Adrenal gland (tissue), 12 donors: ENCODE results near the gene SUPT4H1. TPM values are rescaled to one million over a fixed set of nuclear protein-coding genes. Genes with fewer than 3 reads are reported as not detected.
A peak's percentile ranks its signal among the peaks of the same experiment; 100 is the strongest.

Experiments
- DNase-seq, 7 donors: peaks; one replicate each; pipeline ENCODE4 v3.0.0-alpha.2; 2019 to 2020
- H3K27ac ChIP-seq, 5 donors: fragments of 200-600 bp; sonication (generic) in 4 of 5; 1 replicate in 3 of 5; 2 replicates in 2 of 5; pipeline versions ENCODE4 v1.5.1 to v1.8.0; 2016 to 2020; ENCODE audit warnings: mild to moderate bottlenecking in 1 of 5
- H3K27me3 ChIP-seq: fragments of 200-600 bp; 2 replicates; pipeline ENCODE4 v1.8.0; 2021
- H3K36me3 ChIP-seq, 2 donors: fragments of 200-600 bp; replicated peaks in 1 of 2; 1 replicate in 1 of 2; 2 replicates in 1 of 2; pipeline versions ENCODE4 v1.5.1 to v1.8.0; 2018 to 2022
- H3K4me1 ChIP-seq, 2 donors: fragments of 200-600 bp; replicated peaks in 1 of 2; 1 replicate in 1 of 2; 2 replicates in 1 of 2; pipeline versions ENCODE4 v1.5.1 to v1.8.0; 2018 to 2021
- H3K4me3 ChIP-seq, 4 donors: fragments of 200-600 bp; sonication (generic) in 3 of 4; one replicate each; pipeline ENCODE4 v1.5.1; 2016 to 2018
- H3K9me3 ChIP-seq, 3 donors: fragments of 200-600 bp; sonication (generic) in 1 of 3; replicated peaks in 1 of 3; 1 replicate in 2 of 3; 2 replicates in 1 of 3; pipeline versions ENCODE4 v1.5.1 to v1.8.0; 2016 to 2021
- POLR2A ChIP-seq, 2 donors: fragments of 450-650 bp; IDR thresholded peaks; one replicate each; pipeline ENCODE4 v1.6.1; 2017; ENCODE audit warnings: antibody characterized with exemption in 2 of 2, mild to moderate bottlenecking in 2 of 2, moderate library complexity in 1 of 2
- WGBS, 4 donors: extraction: QIAGEN DNeasy Blood & Tissue Kit in 2 of 4; methylation state at CpG; one replicate each; pipeline versions ENCODE4 v1.1.5 to v1.1.7; 2013 to 2017; 5-methylcytosine and 5-hydroxymethylcytosine counted together
- intact Hi-C, 2 donors: fragments of 100-400 bp; cut with DNase I; formaldehyde crosslinking; loops; one replicate each; pipeline versions ENCODE4 v1.14.1 to v1.15.0; 2022 to 2023
- polyA plus RNA-seq, 3 donors: library from polyadenylated mRNA; stranded (reverse); fragments of 200-250 nt in 2 of 3; fragments of 350-450 nt in 1 of 3; fragmentation: Illumina TruSeq in 1 of 3; extraction: RNeasy Lipid Tissue Mini Kit (QIAGEN cat#74804) in 1 of 3; gene quantifications; one replicate each; pipeline ENCODE4 v1.2.3, GENCODE V29; 2013 to 2014
- total RNA-seq, 9 donors: library from RNA; depleted of rRNA in 4 of 9; stranded (reverse); fragments of >200 nt in 4 of 9; fragments of 120-200 nt in 1 of 9; fragmentation: NEBNext Ultra II Directional in 1 of 9; extraction: Animal tissue kit (Norgen Biotek cat#: 25700) in 1 of 9; gene quantifications; one replicate each; pipeline versions ENCODE4 v1.1.0 to v1.2.4, GENCODE V29; 2013 to 2023
- TF ChIP-seq, protein P1 (sequence below), 6 experiments: fragments of 450-650 bp in 4 of 6; fragments of 200-600 bp in 2 of 6; sonication (generic) in 1 of 6; IDR thresholded peaks; 1 replicate in 5 of 6; 2 replicates in 1 of 6; pipeline versions ENCODE4 v1.5.1 to v1.8.0; 2016 to 2021; ENCODE audit warnings: antibody characterized with exemption in 6 of 6, mild to moderate bottlenecking in 2 of 6, moderate library complexity in 1 of 6
- donor health status: healthy with polysubstance abuse.
- donor health status: Bipolar disorder and iron deficiency.
- donor health status: DM: yes; HTN: yes; CAD: no.
- donor health status: DM: no; HTN: no; CAD: no.
- donor health status: DM: no; HTN: no; CAD: no.
- donor health status: DM: yes; HTN: yes; CAD: no.

SUPT4H1 gene
- total and polyA plus RNA-seq, 12 donors = 58.6 to 178 (median 90.3) TPM

DNA sequence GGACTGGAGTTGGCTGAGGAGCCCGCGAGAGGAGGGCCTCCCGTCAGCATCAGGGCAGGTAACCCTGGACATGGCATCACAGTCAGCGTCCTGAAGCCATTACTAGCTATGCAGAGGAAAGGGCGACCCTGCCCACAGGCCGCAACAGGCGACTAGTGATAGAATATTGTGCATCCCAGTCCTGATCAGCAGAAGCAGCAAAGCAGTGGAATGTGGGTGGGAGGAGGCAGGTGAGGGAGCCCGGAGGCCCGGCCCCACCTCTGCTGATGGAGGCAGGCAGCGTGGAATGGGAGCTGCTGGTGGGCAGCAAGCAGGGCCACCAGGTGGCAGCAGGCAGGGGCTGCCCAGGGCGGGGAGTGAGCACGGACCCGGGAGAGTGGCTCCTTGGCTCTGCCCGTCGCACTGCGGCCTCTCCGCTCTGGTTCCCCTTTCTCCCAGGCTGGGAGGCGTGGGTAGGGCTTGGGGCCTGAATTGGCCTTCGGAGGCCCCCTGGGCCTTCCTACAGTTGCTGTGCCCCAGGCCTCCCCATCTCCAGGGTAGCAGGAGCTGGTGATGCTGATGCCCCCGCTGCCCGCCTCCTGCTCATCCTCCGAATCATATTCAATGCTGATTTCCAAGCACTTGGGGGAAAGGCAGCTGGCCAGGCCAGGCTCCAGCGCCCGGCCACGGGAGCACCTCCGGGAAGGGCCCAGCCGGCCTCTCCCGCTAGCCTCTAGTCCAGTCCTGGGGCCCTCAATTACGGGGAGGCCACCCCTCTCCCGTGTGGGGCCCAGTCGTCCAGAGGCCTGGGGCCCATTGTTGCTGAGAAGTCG is 43.6 kb downstream of the SUPT4H1 start:
- DNase-seq = peak in 4 of 7 donors; percentile 12 to 40 (median 18)
- intact Hi-C loops = loop anchor here in 1 of 2 donors (5.0 kb wide), 1 partner anchor 44 kb away; the partner anchor contains the start of gene SUPT4H1
- H3K36me3 ChIP-seq = no peaks in the 10 kb centered on the region
- TF ChIP-seq, protein P1, sequence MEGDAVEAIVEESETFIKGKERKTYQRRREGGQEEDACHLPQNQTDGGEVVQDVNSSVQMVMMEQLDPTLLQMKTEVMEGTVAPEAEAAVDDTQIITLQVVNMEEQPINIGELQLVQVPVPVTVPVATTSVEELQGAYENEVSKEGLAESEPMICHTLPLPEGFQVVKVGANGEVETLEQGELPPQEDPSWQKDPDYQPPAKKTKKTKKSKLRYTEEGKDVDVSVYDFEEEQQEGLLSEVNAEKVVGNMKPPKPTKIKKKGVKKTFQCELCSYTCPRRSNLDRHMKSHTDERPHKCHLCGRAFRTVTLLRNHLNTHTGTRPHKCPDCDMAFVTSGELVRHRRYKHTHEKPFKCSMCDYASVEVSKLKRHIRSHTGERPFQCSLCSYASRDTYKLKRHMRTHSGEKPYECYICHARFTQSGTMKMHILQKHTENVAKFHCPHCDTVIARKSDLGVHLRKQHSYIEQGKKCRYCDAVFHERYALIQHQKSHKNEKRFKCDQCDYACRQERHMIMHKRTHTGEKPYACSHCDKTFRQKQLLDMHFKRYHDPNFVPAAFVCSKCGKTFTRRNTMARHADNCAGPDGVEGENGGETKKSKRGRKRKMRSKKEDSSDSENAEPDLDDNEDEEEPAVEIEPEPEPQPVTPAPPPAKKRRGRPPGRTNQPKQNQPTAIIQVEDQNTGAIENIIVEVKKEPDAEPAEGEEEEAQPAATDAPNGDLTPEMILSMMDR (IDR thresholded peaks at IDR 0.05) = peak in 2 of 6 experiments; percentile 23 to 25
- no peak for TF ChIP-seq POLR2A (IDR thresholded peaks at IDR 0.05)
- no peaks in the 10 kb centered on the region for H3K9me3 ChIP-seq
- H3K4me3 ChIP-seq = no peak overlapping the region
- WGBS, 4 donors = 71 to 85% (median 80%) methylated on average over 18 to 32 of the region's 32 CpGs
- H3K27me3 ChIP-seq = no peaks in the 10 kb centered on the region
- no peaks in the 10 kb centered on the region for H3K4me1 ChIP-seq
- H3K27ac ChIP-seq = no peak overlapping the region

DNA sequence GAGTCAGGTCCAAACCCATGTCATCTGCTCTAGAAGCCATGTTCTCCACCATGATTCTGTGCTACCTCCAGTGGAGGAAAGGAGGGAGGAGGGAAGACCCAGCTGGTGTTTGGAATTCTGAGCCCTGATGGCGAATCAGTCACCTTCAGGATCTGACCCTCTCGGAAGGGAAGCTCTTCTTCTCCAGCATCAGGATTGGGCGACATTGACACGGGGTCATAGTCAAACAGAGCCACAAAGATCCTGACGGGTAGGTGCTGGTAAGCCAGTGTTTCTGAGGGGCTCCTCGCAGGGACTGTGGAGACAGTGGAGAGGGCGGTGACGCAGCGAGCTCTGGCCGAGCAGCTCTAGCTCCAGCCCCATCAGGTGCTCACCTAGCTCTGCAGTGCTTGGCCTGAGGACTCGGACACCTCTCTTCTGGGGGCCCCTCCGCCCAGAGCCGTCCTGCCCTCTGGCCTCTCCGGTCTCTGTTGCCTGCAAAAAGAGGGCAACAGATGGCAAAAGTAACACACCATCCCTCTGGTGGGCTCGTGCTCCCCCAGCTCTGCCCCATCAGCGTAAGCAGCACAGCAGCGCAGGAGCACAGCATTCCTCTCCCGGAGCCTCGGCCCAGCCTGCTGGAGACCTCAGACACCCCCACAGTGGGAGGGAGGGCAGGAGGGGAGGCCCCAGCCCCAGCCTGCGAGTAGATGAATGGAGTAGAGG is 44.4 kb downstream of the SUPT4H1 start:
- H3K36me3 ChIP-seq = no peaks in the 10 kb centered on the region
- H3K27ac ChIP-seq = no peak overlapping the region
- no peaks in the 10 kb centered on the region for H3K27me3 ChIP-seq
- no peak overlapping the region for H3K4me3 ChIP-seq
- WGBS, 4 donors = 85 to 92% (median 87%) methylated on average over 12 to 20 of the region's 20 CpGs
- no peaks in the 10 kb centered on the region for H3K9me3 ChIP-seq
- intact Hi-C loops = loop anchor here in 1 of 2 donors (5.0 kb wide), 1 partner anchor 45 kb away; the partner anchor contains the start of gene SUPT4H1
- DNase-seq = peak in 2 of 7 donors; percentile 11 to 35
- TF ChIP-seq, protein P1 (IDR thresholded peaks at IDR 0.05) = no peak
- no peak for TF ChIP-seq POLR2A (IDR thresholded peaks at IDR 0.05)
- no peaks in the 10 kb centered on the region for H3K4me1 ChIP-seq

DNA sequence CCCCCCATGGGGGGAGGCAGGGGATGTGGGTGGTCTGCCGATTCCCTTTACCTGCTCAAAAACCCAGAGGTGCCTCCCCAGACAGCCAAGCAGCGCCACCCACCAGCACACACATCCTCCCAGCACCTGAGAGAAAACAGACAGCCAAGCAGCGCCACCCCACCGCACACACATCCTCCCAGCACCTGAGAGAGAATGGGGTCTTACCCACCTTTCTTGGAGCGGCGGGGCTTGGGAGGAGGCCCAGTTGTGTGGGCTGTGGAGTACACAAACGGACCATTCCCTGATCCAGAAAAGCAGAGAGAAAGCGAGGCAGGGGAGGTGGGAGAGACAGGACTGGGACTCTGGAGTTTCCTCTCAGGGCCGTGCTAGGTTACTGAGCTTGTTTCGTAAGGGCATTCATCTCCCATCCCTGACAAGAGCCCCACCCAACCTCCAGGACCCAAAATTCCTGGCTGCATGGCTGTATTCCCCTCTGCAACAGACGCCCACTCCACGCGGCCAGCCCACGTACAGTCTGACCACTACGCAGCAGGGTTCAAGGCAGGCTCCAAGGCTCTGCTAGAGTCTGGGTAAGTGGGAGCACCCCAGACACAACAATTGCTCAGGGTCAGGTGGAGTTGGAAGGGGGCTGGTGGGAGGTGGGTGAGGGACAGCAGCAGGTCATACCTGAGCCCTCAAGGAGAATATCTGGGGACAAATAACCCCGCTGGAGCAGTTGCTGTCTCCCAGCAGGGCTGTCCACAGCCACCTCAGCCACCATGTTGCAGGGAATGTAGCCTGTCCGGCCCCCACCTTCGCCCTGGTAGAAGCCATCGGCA is 45.7 kb downstream of the SUPT4H1 start:
- intact Hi-C loops = loop anchor here in 1 of 2 donors (5.0 kb wide), 1 partner anchor 46 kb away; the partner anchor contains the start of gene SUPT4H1
- TF ChIP-seq, protein P1 (IDR thresholded peaks at IDR 0.05) = no peak
- TF ChIP-seq POLR2A (IDR thresholded peaks at IDR 0.05) = no peak
- H3K9me3 ChIP-seq = no peaks in the 10 kb centered on the region
- no peaks in the 10 kb centered on the region for H3K4me1 ChIP-seq
- peak in 1 of 7 donors; percentile 2 for DNase-seq
- 84 to 93% (median 90%) methylated on average over 12 to 19 of the region's 19 CpGs for WGBS, 4 donors
- H3K36me3 ChIP-seq = no peaks in the 10 kb centered on the region
- H3K27ac ChIP-seq = no peak overlapping the region
- no peak overlapping the region for H3K4me3 ChIP-seq
- no peaks in the 10 kb centered on the region for H3K27me3 ChIP-seq
